Measurements from ENCODE around the gene CBLB. TPM values are rescaled to one million over a fixed set of nuclear protein-coding genes. Genes with fewer than 3 reads are reported as not detected.

CBLB gene
- total and polyA plus RNA-seq, 2 experiments from 2014 or later = 20.5 to 47.7 TPM

- Histone ChIP-seq H3K4me1 (ENCODE audit: insufficient read depth) (no peaks in the 10 kb centered on the region), H3K9me2 (ENCODE audit: insufficient read depth) (no peaks in the 10 kb centered on the region), H3K4me2 (no peak overlapping the region), H4K20me1 (replicated peaks; ENCODE audit: insufficient read depth) (no peaks in the 10 kb centered on the region), H3K36me3 (ENCODE audit: insufficient read depth) (no peaks in the 10 kb centered on the region), H3K4me3 (no peak overlapping the region), H2AFZ (no peak overlapping the region), H3K27ac (ENCODE audit: low read depth) (no peak overlapping the region), H3K27me3 (ENCODE audit: insufficient read depth) (no peaks in the 10 kb centered on the region), H3K79me2 (replicated peaks; ENCODE audit: insufficient read depth) (no peaks in the 10 kb centered on the region), H3F3A (replicated peaks; ENCODE audit: low read depth) (no peaks in the 10 kb centered on the region)
- no peaks in the 10 kb centered on the region for H3K4me1 Mint-ChIP-seq
- DNase-seq (ENCODE audit: low spot score) = no peak
- H3K9me3 Mint-ChIP-seq = no peaks in the 10 kb centered on the region
- ATAC-seq = no peak
- H3K4me3 Mint-ChIP-seq = no peak overlapping the region
- H3K36me3 Mint-ChIP-seq (ENCODE audit: low read depth) = no peaks in the 10 kb centered on the region
- H3K27ac Mint-ChIP-seq = no peak overlapping the region
- peaks cover 6% of the 10 kb centered on the region for H3K27me3 Mint-ChIP-seq (ENCODE audit: insufficient read depth, low read depth, poor library complexity)
- TF ChIP-seq NANOG (IDR thresholded peaks at IDR 0.05; ENCODE audit: borderline replicate concordance) (no peak), ZNF331 (CRISPR knock-in tag; IDR thresholded peaks at IDR 0.05; ENCODE audit: low read depth) (no peak), EZH2phosphoT487 (IDR thresholded peaks at IDR 0.05; ENCODE audit: unreplicated experiment) (no peak), STAT1 (IDR thresholded peaks at IDR 0.05; ENCODE audit: unreplicated experiment) (no peak), REST (IDR thresholded peaks at IDR 0.05; ENCODE audit: unreplicated experiment) (no peak)
- TF ChIP-seq, protein P1, sequence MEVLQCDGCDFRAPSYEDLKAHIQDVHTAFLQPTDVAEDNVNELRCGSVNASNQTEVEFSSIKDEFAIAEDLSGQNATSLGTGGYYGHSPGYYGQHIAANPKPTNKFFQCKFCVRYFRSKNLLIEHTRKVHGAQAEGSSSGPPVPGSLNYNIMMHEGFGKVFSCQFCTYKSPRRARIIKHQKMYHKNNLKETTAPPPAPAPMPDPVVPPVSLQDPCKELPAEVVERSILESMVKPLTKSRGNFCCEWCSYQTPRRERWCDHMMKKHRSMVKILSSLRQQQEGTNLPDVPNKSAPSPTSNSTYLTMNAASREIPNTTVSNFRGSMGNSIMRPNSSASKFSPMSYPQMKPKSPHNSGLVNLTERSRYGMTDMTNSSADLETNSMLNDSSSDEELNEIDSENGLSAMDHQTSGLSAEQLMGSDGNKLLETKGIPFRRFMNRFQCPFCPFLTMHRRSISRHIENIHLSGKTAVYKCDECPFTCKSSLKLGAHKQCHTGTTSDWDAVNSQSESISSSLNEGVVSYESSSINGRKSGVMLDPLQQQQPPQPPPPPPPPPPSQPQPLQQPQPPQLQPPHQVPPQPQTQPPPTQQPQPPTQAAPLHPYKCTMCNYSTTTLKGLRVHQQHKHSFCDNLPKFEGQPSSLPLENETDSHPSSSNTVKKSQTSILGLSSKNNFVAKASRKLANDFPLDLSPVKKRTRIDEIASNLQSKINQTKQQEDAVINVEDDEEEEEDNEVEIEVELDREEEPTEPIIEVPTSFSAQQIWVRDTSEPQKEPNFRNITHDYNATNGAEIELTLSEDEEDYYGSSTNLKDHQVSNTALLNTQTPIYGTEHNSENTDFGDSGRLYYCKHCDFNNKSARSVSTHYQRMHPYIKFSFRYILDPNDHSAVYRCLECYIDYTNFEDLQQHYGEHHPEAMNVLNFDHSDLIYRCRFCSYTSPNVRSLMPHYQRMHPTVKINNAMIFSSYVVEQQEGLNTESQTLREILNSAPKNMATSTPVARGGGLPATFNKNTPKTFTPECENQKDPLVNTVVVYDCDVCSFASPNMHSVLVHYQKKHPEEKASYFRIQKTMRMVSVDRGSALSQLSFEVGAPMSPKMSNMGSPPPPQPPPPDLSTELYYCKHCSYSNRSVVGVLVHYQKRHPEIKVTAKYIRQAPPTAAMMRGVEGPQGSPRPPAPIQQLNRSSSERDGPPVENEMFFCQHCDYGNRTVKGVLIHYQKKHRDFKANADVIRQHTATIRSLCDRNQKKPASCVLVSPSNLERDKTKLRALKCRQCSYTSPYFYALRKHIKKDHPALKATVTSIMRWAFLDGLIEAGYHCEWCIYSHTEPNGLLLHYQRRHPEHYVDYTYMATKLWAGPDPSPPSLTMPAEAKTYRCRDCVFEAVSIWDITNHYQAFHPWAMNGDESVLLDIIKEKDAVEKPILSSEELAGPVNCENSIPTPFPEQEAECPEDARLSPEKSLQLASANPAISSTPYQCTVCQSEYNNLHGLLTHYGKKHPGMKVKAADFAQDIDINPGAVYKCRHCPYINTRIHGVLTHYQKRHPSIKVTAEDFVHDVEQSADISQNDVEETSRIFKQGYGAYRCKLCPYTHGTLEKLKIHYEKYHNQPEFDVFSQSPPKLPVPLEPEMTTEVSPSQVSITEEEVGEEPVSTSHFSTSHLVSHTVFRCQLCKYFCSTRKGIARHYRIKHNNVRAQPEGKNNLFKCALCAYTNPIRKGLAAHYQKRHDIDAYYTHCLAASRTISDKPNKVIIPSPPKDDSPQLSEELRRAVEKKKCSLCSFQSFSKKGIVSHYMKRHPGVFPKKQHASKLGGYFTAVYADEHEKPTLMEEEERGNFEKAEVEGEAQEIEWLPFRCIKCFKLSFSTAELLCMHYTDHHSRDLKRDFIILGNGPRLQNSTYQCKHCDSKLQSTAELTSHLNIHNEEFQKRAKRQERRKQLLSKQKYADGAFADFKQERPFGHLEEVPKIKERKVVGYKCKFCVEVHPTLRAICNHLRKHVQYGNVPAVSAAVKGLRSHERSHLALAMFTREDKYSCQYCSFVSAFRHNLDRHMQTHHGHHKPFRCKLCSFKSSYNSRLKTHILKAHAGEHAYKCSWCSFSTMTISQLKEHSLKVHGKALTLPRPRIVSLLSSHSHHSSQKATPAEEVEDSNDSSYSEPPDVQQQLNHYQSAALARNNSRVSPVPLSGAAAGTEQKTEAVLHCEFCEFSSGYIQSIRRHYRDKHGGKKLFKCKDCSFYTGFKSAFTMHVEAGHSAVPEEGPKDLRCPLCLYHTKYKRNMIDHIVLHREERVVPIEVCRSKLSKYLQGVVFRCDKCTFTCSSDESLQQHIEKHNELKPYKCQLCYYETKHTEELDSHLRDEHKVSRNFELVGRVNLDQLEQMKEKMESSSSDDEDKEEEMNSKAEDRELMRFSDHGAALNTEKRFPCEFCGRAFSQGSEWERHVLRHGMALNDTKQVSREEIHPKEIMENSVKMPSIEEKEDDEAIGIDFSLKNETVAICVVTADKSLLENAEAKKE (CRISPR knock-in tag; IDR thresholded peaks at IDR 0.05) = no peak
- TF ChIP-seq, protein P2, sequence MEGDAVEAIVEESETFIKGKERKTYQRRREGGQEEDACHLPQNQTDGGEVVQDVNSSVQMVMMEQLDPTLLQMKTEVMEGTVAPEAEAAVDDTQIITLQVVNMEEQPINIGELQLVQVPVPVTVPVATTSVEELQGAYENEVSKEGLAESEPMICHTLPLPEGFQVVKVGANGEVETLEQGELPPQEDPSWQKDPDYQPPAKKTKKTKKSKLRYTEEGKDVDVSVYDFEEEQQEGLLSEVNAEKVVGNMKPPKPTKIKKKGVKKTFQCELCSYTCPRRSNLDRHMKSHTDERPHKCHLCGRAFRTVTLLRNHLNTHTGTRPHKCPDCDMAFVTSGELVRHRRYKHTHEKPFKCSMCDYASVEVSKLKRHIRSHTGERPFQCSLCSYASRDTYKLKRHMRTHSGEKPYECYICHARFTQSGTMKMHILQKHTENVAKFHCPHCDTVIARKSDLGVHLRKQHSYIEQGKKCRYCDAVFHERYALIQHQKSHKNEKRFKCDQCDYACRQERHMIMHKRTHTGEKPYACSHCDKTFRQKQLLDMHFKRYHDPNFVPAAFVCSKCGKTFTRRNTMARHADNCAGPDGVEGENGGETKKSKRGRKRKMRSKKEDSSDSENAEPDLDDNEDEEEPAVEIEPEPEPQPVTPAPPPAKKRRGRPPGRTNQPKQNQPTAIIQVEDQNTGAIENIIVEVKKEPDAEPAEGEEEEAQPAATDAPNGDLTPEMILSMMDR (conservative IDR thresholded peaks at IDR 0.05; ENCODE audit: low read depth in 2 of 2) = no peak
Measured at GRCh38 chr3:105622169-105622568, 246.6 kb downstream of the CBLB start.

All from GM23338 (cell line).